Left forelimb (tissue), 1 donor: Measurements from ENCODE around the gene MGMT.

Source experiments
- DNase-seq: peaks from one replicate; pipeline ENCODE4 v3.0.0-alpha.2; 2018; ENCODE audit warnings: low spot score

Gene MGMT

DNA sequence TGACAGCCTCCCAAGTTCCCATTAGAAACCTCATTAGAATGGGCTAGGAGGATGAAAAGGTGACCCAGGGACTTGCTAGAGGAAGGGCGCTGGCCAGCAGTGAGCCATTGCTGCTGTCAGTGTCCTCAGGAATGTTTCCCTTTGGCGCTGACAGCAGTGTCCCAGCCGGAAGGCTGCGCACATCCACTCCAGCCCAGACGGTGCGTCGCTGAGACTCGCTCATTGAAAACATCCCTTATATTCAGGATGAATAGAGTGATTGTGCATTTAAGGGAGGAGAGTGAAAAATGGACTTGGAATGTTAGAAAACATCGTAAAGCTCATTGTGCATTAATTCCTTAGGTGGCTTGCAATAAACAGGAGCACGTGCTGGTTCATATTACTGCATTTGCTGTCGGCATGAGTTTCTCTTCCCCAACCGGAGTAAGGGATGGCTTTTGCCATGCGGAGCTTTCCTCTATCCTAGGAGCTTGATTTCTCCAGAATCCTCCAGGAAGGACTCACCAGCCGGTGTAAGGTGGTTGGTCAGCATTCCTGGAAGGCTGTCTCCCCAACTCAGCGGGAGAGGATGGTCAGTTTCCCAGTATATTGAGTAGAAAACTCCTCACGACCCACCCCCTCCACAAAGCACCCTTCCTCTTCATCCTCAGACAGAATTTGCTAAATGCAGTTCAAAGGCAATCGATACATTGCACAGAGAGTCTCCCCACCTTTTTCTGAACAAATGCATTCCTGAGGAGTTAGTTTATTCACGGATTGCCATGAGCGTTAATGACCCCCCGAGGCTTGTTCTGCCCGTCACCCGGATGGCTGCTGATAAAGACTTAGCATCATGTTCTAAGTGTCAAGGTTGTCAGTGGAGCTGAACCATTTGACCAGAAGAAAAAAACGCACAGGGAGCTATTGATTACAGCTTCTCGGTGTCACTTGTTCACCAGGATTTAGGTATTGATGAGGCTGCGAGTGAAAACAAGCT is 295.2 kb downstream of the MGMT start:
- no peak for DNase-seq

DNA sequence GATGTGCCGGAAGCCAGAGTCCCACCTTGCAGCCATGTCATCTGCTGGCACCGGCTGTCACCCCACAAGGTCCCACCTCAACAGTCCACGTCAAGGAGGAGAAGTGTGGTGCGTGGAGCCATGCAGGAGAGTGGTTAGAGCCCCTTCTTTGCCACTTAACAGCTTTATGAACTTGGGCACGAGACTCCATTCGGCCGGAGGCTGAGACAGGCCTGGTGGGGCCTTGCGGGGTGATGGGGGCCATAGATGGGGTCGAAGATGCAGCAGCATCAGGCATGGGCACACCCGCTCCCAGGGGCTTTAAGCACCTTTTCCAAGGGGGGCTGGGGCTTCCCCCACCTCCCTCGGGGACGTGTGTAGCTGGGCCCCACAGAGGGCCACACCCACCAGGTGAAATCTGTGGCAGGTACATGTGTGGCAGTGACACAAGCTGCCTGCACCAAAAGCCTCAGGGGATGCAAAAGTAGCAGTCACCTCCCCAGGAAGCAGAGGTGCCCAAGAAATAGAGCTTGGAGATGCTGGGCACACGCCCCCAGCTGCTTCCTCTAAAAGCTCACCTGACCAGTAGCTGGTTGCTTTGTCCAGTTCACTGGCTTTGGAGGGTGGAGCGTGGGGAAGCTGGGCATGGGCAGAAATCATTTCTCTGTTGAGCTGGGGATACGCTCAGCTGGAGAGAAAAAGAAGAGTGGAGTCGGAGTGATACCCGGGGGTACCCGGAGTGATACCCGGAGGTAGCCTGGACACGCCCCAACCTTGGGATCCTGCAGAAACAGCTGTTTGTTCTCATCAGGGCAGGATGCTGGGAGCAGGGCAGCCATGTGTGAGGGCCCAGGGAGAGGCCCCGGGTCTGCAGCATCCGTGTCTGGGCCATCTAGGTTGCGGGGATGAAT is 297.2 kb downstream of the MGMT start:
- peak; percentile 59 for DNase-seq

DNA sequence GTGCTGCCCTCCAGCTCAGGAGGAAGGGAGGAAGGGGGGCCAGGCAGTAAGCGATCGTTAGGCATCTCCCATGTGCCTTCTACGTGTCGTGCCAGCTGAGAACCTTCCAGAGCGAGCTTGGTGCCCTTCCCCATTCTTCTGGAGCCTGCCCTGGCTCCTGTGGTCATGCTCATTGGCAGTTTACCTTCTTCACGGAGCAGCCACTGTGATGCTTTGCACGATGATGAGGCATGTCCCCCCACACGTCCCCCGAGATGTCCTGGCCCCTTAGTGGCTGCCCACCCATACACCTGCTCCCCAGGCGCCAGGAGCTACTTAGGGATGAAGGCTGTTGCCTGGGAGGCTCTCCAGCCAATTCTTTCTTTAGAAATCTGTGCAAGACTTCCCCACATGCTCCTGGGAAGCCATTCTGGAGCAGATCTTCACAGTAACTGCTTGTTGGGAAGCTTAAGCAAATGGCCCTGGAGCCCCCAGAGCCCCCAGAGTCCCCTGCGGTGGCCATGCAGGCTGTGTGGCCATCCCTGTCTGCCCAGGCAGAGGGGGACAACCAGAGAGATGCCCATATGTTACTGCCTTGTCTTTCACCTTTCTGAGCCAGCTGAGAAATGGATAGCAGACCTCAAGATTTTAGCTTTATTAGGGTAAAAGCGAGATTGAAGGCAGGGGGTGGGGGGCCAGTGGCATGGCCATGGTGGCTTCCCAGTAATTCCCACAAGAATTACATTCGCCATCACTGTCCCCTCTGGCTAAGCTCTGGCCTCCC is 298.0 kb downstream of the MGMT start:
- peak; percentile 20 for DNase-seq

DNA sequence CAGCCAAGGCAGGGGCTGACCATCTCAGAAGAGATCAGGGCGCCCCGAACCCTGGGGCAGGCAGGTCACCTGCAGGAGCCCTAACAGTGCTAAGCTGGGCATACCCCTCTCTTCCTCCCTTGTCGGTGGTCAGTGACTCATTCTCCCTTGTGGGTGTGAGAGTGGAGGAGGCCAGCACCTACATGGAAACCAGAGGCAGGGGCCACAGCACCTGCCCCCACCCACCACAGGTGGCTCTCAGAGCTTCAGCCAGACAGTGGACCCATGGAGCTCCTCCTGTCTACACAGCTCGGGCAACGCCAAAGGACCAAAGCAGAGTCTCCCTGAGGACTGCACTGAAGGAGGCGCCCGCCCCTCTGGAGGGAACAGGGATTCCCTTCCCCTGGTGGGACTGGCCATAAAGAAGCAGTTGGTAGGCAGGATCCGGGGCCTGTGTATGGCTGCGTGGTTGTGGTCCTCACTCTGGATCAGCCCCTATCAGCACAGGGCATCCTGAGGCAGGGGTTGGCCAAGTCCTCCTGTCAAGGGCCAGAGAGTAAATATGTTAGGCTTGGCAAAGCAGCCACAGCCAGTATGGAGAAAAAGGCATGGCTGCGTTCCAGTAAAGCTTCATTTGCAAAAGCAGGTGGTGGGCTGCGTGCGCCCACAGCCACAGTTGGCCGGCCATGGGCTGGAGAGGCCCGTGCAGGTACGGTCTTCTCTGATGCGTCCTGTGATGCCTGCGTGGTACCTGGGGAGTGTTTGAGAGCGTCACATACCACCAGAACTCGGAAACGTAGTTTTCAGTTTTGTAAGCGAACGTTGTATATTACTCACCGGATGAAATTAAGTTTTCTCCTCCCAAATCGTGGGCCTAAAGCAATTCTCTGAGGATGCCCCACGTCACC is 298.9 kb downstream of the MGMT start:
- no peak for DNase-seq

DNA sequence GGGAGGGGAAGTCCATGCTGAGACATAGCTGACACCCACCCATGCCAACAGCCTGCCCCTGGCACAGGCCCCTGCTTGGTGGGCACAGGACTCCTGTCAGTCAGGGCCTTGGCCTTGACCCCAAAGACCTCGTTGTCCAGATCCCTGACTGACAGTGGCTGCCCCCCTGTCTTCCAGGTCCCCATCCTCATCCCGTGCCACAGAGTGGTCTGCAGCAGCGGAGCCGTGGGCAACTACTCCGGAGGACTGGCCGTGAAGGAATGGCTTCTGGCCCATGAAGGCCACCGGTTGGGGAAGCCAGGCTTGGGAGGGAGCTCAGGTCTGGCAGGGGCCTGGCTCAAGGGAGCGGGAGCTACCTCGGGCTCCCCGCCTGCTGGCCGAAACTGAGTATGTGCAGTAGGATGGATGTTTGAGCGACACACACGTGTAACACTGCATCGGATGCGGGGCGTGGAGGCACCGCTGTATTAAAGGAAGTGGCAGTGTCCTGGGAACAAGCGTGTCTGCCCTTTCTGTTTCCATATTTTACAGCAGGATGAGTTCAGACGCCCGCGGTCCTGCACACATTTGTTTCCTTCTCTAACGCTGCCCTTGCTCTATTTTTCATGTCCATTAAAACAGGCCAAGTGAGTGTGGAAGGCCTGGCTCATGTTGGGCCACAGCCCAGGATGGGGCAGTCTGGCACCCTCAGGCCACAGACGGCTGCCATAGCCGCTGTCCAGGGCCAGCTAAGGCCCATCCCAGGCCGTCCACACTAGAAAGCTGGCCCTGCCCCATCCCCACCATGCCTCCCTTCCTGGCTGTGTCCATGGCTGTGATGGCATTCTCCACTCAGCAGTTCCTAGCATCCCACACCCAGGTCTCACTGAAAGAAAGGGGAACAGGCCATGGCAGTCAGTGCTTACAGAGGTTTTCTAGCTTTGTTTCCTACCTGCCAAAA is 299.8 kb downstream of the MGMT start:
- no peak for DNase-seq

DNA sequence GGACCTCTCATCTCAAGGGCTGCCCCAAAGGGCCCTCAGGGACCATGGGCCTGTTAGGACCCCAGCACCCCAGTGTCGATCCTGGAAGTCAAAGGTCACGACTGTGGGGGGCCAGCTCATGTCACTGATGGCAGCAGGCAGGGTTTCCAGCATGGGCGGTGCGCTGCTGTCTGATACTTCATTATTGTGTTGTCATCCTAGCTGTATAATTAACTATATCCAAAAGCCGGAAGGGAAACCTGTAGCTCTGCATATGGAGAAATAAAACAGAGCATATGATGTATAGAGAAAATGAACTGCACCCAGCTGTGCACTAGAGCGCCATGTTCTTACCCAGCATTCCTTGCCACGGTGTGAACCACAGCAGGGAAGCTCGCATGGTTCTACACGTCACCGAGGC is 300.7 kb downstream of the MGMT start:
- no peak for DNase-seq

DNA sequence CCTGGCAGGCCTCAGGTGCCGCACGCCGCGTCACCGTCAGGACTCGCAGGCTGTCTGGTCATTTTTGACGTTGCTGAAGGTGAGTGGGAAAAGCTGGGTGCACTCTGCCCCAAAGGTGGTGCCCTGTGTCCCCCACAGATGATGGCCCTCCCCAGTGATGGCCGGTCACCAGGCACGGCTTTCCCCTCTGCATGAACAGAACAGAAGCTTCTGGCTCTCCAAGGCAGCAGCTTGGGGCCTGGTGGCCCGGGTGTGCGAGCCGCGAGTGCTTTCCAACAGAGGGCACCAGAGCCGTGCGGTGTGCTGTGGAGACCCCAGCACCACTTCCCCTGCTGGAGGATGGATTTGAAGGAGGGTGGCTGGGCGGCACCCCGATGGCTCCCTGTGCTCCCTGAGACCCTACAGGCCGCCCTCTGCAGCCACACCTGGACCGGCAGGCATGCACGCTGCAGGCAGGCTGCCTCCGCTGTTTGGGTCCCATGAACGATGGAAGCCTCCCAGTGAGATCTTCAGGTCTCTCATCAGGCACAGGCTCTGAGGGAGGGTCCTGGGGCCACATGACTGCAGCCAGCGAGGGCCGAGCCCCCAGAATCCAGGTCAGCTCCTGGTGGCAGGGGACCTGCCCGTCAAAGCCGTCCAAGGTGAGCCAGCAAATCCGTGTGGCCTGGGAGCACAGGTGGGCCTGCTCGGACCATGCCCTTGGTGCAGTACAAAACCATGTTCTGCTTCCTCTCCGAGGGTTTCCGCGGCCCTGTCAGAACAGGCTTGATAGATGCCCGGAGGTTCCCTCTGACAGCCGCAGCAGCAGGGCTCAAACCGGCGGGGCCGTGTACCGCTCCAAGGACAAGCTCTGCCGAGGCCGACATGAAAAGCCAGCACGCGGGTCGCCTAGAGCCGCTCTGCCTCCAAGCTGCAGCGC is 301.7 kb downstream of the MGMT start:
- no peak for DNase-seq

DNA sequence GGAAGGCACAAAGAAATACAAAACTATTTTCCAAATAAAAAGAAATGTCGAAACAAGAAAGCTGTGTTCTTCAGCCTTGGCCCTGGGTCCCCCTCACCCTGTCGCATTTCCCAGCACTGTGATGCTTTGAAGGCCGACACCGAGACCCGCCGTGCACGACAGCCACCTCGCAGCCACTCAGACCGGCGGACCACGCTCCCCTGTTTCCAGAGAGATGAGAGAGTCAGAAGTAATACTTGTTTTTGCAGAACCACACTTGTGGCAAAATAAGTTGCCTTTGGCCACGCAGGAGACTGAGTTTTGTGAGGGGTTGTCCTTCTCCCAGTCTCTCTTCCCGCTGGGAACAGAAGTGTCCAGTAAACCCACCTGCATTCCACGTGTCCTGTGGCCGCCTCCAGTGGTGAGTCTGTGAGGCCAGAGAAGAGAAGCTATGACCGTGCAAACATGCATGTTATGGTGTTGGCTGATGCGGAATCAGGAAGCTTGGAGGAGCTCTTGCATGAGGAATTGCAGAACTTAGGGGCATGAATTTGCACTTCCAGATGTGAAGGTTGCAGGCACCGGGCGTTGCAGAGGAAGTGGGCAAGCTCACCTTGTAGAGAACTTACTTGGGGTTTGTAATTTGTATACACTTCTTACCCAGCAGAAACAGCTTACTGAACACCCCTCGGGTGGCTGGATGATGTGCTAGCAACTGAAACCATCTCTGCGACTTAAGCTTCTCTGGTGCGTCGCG is 302.5 kb downstream of the MGMT start:
- DNase-seq = no peak

DNA sequence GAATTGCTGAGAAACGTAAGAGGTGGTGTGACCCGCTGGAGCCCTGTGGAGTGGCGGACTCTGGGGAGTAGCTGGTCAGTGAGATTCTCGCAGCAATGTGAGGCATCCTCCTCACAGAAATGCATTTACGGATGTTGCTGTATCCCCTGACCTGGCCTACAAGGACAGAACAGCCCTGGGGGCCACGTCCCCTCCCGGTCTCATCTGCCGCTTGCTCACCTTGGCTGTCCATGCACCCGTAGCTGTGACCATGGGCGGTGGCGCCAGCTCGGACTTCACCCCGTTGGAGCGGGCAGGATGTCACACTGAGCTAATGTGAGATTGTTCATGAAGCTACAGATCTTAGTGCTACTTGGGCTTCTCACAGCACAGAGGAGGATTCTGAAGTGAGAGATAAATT is 303.2 kb downstream of the MGMT start:
- no peak for DNase-seq

DNA sequence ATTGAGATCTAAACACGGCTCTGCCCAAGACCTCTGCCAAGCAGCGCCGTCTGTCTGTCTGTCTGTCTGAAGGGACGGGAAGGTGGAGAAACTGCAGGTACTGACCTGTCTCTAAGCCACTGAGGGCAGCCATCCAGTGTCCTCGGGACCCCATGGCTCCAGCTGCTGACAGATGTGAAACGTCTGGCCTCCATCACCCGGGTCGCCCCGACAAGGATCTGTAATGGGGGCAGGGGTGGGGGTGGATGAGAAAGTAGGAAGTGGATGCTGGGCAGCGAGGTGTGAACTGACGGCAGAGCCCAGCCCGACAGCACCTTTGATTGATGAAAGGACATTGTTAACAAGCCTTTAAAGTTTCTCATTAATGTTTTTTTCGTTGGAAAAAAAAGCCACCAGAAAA is 304.0 kb downstream of the MGMT start:
- peak; percentile 59 for DNase-seq

DNA sequence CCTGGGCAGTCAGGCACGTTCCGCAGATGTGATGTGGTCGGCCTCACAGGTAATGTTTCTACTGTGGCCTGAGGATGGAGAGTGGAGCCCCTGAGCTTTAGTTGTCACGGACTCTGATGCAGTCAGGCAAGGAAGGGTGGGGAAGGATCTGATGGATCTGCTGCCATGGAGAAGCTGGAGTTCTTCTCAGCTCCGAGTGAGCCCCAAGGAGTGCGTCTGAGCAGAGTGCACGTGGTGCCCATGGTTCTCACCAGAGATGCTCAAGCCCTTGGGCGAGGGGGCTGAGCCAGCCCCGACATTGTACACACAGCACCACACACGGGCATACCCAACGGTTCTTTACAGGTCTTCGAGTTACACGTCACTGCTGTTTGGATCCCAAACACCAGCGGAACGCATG is 304.5 kb downstream of the MGMT start:
- DNase-seq = no peak

DNA sequence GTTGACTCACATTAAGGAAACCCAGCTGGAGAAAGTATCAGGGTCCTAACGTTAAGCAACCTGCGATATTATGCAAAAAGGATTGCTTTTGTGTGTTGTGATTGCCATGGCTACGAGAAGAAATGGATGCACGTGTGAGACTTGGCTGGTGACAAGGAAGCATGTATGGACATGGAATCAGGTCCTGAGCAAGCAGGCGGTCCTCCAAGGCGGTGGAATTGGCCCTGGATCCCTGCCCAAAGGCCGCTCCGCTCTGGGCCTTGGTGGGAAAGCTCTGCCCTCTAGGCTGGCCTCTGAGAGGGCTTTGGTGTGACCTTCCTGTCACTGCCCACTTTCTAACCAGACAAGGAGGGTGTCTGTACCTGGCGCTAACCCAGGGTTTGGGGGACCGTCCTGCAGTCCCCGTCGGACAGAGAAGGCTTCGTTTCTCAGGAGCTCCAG is 305.0 kb downstream of the MGMT start:
- DNase-seq = peak; percentile 69

DNA sequence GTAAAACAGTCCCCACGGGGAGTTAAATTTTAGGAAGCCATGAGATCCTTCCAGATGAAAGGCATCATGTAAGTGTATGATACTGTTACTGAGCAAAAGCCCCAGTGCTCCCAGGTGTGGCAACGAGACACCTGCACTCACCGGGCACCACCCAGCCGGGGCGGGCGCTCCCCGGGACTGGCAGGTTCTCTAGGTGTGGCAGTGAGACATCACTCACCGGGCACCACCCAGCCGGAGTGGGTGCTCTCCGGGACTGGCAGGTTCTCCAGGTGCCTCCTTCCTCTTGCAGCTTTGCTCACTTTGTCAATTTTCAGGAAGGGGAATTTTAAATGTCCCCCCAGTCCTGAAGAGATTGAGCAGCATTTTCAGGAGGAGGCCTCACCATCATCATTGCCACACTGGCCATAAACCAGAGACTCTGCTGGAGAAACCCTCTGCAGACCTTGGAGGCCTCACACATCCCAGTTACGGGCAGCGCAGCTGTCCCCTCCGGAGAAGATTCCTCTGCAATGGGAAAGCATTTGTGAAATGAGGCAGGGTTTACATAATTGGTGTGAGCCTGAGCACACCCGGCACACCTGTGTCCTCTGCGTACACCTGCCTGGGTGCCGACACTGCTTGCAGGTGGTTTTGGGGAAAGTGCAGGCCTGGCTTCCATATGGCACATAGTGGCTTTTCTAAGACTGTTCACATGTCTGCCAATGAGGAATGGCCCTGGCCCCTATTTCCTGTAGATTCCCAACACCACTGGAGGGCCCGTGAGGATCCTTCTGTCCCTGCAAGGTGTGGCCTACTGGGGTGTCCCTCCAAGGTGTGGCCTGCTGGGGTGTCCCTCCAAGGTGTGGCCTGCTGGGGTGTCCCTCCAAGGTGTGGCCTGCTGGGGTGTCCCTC is 305.7 kb downstream of the MGMT start:
- DNase-seq = no peak

DNA sequence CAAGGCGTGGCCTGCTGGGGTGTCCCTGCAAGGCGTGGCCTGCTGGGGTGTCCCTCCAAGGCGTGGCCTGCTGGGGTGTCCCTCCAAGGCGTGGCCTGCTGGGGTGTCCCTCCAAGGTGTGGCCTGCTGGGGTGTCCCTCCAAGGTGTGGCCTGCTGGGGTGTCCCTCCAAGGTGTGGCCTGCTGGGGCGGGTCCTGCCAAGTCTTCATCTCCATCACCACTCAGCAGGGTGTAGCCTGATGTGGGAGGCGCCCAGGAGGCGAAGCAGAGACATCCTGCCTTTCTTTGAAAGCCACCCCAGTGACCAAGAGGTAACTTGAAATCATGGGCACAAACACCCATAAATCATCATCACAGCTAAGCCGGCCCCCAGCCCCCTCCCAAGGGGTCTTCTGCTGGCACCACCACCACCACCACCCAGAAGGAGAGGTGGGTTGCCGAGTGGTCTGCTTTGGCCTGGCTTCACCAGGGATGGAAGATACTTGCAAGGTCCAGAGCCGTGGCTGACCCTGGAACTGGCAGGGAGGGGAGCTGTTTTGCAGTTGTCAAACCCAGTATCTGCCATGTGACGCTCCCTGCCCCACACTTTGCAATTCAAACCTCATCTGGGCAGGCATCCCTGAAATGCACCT is 306.4 kb downstream of the MGMT start:
- DNase-seq = peak; percentile 62

DNA sequence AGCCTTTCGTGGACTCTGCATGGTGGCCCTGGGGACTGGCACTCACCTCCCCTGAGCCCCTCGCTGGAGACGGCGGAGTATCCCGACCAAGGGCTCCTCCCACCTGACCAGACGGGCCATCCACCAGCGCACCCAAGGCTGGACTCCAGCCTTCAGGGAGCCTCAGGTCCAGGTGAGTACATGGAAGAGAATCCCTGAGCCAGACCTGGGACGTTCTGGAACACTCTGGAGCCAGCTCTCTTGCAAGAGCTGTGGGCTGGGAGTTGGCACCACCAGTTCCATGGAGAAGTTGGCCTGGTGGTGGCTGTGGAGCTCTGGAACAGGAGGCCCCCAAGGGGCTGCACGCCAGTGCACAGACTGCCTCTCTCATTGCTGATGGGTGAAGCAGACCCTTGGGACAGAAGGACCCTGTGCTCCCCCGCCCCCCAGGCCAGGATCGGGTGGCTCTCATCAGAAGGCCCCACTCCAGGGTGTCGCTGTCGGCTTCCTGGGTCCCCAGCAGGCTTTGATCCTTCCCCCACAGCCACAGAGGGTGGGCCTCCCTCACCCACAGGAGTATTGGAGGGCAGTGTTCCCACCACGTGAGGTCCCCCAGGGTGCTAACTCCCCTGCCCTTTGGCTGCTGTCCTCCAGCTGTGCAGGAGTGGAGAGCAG is 307.2 kb downstream of the MGMT start:
- no peak for DNase-seq
